SIG-M5 treated with dmso at 0.1 percent for 504 hours (cell line): ENCODE measurements around the gene COL25A1.
"Not testable (repeated sequence)": the region's sequence is repeated elsewhere in the genome, so short reads cannot be mapped to it uniquely, and the experiment has no call there.

Source experiments
- DNase-seq: peaks from one replicate; lab custom pipeline; 2025; ENCODE audit not compliant: unreplicated experiment; lab: John Stamatoyannopoulos, UW

The COL25A1 gene

GRCh38 chr4:109020861-109021260 is 281.6 kb downstream of the COL25A1 start:
- no peak for DNase-seq

GRCh38 chr4:109016200-109016599 is 286.3 kb downstream of the COL25A1 start:
- DNase-seq: no peak

- DNase-seq: no peak
Measured at GRCh38 chr4:109015413-109015810, 287.0 kb downstream of the COL25A1 start.

- DNase-seq: no peak
Measured at GRCh38 chr4:109014593-109015412, 287.7 kb downstream of the COL25A1 start.

- no peak for DNase-seq
Measured at GRCh38 chr4:109012286-109012880, 290.1 kb downstream of the COL25A1 start.

GRCh38 chr4:109011241-109012026 is 291.0 kb downstream of the COL25A1 start:
- no peak for DNase-seq

- no peak for DNase-seq
Measured at GRCh38 chr4:109010521-109010920, 291.9 kb downstream of the COL25A1 start.

GRCh38 chr4:109009909-109010308 is 292.5 kb downstream of the COL25A1 start:
- no peak for DNase-seq

GRCh38 chr4:109007976-109008375 is 294.5 kb downstream of the COL25A1 start:
- no peak for DNase-seq

GRCh38 chr4:109005523-109005922 is 296.9 kb downstream of the COL25A1 start:
- DNase-seq: no peak

GRCh38 chr4:109004418-109004817 is 298.0 kb downstream of the COL25A1 start:
- DNase-seq: no peak

GRCh38 chr4:109003964-109004363 is 298.5 kb downstream of the COL25A1 start:
- DNase-seq: no peak

- no peak for DNase-seq
Measured at GRCh38 chr4:108991551-108992328, 310.7 kb downstream of the COL25A1 start.

- DNase-seq: no peak
Measured at GRCh38 chr4:108988464-108989195, 313.8 kb downstream of the COL25A1 start.

GRCh38 chr4:108984495-108984894 is 318.0 kb downstream of the COL25A1 start:
- DNase-seq: not testable (repeated sequence)

GRCh38 chr4:108982402-108983185 is 319.9 kb downstream of the COL25A1 start:
- DNase-seq: no peak

GRCh38 chr4:108980455-108981239 is 321.8 kb downstream of the COL25A1 start:
- DNase-seq: no peak

- no peak for DNase-seq
Measured at GRCh38 chr4:108979759-108980158, 322.7 kb downstream of the COL25A1 start.

- DNase-seq: no peak
Measured at GRCh38 chr4:108978066-108978465, 324.4 kb downstream of the COL25A1 start.
